ENCODE data around the gene ENPP1.

The ENPP1 gene

DNA sequence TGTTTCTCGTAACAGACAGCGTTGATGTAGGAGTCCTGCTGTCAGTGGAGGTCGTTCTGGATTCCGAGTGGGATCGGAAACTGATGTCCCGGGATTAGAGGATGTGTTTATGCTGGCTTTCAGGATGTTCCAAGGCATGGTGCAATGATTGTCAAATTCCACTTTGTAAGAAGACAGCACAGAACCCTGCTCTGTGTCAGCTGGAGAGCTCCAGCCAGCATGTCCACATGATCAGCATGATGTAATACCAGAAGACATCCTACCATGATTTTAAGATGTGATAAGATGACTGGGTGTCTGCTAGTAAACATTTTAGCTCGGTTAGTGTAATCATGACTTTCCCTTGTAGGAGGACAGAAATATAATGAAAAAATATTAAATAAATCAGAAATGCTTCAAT, 20.3 kb downstream of the ENPP1 start:
- TF ChIP-seq, protein P1, sequence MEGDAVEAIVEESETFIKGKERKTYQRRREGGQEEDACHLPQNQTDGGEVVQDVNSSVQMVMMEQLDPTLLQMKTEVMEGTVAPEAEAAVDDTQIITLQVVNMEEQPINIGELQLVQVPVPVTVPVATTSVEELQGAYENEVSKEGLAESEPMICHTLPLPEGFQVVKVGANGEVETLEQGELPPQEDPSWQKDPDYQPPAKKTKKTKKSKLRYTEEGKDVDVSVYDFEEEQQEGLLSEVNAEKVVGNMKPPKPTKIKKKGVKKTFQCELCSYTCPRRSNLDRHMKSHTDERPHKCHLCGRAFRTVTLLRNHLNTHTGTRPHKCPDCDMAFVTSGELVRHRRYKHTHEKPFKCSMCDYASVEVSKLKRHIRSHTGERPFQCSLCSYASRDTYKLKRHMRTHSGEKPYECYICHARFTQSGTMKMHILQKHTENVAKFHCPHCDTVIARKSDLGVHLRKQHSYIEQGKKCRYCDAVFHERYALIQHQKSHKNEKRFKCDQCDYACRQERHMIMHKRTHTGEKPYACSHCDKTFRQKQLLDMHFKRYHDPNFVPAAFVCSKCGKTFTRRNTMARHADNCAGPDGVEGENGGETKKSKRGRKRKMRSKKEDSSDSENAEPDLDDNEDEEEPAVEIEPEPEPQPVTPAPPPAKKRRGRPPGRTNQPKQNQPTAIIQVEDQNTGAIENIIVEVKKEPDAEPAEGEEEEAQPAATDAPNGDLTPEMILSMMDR (IDR thresholded peaks at IDR 0.05), result no peak
- no peaks in the 10 kb centered on the region for H3K36me3 ChIP-seq
- no peaks in the 10 kb centered on the region for H3K4me1 ChIP-seq (ENCODE audit: control insufficient read depth in 1 of 2, insufficient read depth in 1 of 2, low read depth in 1 of 2, low read length in 1 of 2)
- no peak overlapping the region for H3K4me3 ChIP-seq (ENCODE audit: low read depth in 1 of 2, low read length in 1 of 2)
- H3K27ac ChIP-seq, result no peak overlapping the region
- H3K27me3 ChIP-seq, result no peaks in the 10 kb centered on the region
- no peaks in the 10 kb centered on the region for H3K9me3 ChIP-seq

DNA sequence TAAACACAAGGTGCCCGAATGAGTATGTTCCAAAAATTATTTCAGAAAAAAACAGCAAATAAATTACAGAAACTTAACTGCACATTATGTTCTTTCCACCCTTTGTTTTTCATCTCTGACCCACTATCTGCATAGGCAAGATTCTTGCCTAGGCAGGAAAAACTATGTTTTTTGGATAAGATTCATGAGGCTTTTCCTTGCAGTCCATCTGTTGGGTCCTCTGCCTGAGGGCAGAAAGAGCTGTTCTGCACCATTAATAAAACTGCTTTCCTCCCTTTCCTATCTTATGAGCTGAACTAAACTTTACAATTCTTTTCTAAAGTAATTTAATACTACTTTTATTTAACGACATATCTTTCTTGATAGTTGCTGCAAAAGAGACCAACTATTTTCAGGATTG, 21.1 kb downstream of the ENPP1 start:
- Histone ChIP-seq H3K4me1 (ENCODE audit: control insufficient read depth in 1 of 2, insufficient read depth in 1 of 2, low read depth in 1 of 2, low read length in 1 of 2) (no peaks in the 10 kb centered on the region), H3K4me3 (ENCODE audit: low read depth in 1 of 2, low read length in 1 of 2) (no peak overlapping the region), H3K27me3 (no peaks in the 10 kb centered on the region), H3K36me3 (no peaks in the 10 kb centered on the region), H3K9me3 (no peaks in the 10 kb centered on the region), H3K27ac (no peak overlapping the region)
- TF ChIP-seq, protein P1 (IDR thresholded peaks at IDR 0.05), result no peak

DNA sequence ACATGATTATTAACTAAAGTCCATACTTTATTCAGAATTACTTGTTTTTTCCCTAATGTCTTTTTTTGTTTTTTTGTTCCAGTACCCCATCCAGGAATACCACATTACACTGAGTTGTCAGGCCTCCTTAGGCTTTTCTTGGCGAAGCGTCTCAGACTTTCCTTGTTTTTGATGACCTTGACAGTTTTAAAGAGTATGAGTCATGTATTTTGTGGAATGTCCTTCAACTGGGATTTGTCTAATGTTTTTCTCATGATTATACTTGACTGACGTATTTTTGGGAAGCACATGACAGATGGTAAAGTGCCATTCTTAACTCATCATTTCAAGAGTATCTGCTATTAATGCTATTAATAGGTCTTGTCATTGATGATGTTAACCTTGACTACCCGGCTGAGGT, 23.6 kb downstream of the ENPP1 start:
- Histone ChIP-seq H3K9me3 (no peaks in the 10 kb centered on the region), H3K4me3 (ENCODE audit: low read depth in 1 of 2, low read length in 1 of 2) (no peak overlapping the region), H3K4me1 (ENCODE audit: control insufficient read depth in 1 of 2, insufficient read depth in 1 of 2, low read depth in 1 of 2, low read length in 1 of 2) (no peaks in the 10 kb centered on the region), H3K27ac (no peak overlapping the region), H3K27me3 (no peaks in the 10 kb centered on the region), H3K36me3 (no peaks in the 10 kb centered on the region)
- TF ChIP-seq, protein P1 (IDR thresholded peaks at IDR 0.05), result no peak

DNA sequence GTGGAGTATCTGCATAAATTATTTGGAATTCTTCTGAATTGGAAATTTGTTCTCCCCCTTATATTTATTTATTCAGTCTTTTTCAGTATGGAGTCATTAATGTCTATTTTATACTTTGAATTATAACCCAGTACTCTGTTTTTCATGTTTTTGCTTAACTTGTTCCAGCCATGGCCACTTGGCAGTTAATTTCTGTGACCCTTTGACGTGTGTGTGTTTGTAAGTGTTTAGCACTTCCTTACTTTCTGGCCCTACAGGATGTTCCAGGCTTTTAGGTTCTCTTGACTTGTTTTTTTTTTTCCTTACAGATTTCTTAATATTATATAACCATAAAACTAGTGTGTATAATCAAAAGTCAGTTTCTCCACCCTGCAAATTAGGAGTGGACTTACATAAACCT, 24.1 kb downstream of the ENPP1 start:
- no peaks in the 10 kb centered on the region for H3K4me1 ChIP-seq (ENCODE audit: control insufficient read depth in 1 of 2, insufficient read depth in 1 of 2, low read depth in 1 of 2, low read length in 1 of 2)
- no peaks in the 10 kb centered on the region for H3K36me3 ChIP-seq
- no peak overlapping the region for H3K4me3 ChIP-seq (ENCODE audit: low read depth in 1 of 2, low read length in 1 of 2)
- H3K27me3 ChIP-seq, result no peaks in the 10 kb centered on the region
- no peak overlapping the region for H3K27ac ChIP-seq
- H3K9me3 ChIP-seq, result no peaks in the 10 kb centered on the region
- TF ChIP-seq, protein P1 (IDR thresholded peaks at IDR 0.05), result no peak

DNA sequence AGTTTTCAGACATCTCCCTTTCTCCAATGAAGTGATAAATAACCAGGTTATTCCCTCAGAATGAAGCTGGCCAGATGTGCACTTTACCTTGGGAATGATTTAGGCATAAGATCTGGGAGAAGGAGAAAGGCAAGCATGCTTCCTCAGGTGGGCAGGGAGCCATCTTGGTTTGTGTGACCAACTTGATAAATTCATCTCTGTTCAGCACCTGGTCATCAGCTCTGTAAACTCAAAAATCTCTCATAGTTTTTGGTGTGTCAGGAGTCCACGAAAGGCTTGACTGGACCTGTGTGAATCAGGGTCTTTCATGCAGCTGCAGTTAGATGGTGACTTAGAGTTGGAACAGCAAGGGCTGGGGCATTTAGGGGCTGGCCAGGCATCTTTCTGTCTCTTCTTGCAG, 24.5 kb downstream of the ENPP1 start:
- no peak overlapping the region for H3K27ac ChIP-seq
- no peaks in the 10 kb centered on the region for H3K4me1 ChIP-seq (ENCODE audit: control insufficient read depth in 1 of 2, insufficient read depth in 1 of 2, low read depth in 1 of 2, low read length in 1 of 2)
- H3K4me3 ChIP-seq (ENCODE audit: low read depth in 1 of 2, low read length in 1 of 2), result no peak overlapping the region
- TF ChIP-seq, protein P1 (IDR thresholded peaks at IDR 0.05), result no peak
- H3K36me3 ChIP-seq, result no peaks in the 10 kb centered on the region
- H3K27me3 ChIP-seq, result no peaks in the 10 kb centered on the region
- H3K9me3 ChIP-seq, result no peaks in the 10 kb centered on the region

DNA sequence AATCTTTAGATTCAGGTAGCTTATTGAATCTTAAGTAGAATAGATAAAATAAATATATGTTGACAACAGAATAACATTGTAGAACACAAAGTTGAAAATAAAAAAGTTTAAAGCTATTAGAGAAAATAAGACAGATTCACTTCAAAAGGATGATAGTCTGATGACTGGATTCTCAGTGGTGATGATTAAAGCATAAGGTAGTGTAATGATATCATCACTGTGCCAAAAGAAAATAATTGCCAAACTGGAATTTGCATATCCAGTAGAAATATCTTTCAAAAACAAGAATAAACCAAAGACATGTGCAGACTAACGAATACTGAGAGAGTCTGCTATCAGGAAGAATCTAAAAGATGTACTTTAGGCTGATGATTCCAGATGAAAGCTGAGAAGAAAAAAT, 30.2 kb downstream of the ENPP1 start:
- TF ChIP-seq, protein P1 (IDR thresholded peaks at IDR 0.05), result no peak
- H3K27me3 ChIP-seq, result no peaks in the 10 kb centered on the region
- no peak overlapping the region for H3K4me3 ChIP-seq (ENCODE audit: low read depth in 1 of 2, low read length in 1 of 2)
- H3K27ac ChIP-seq, result no peak overlapping the region
- H3K36me3 ChIP-seq, result no peaks in the 10 kb centered on the region
- no peaks in the 10 kb centered on the region for H3K4me1 ChIP-seq (ENCODE audit: control insufficient read depth in 1 of 2, insufficient read depth in 1 of 2, low read depth in 1 of 2, low read length in 1 of 2)
- H3K9me3 ChIP-seq, result no peaks in the 10 kb centered on the region
